Measurements from ENCODE around the gene TRAF6.

- TF ChIP-seq SMC3 (IDR thresholded peaks at IDR 0.05; ENCODE audit: low read depth, low read length) (no peak), RFX5 (IDR thresholded peaks at IDR 0.05; ENCODE audit: low read length) (no peak), TEAD4 (IDR thresholded peaks at IDR 0.05; ENCODE audit: borderline replicate concordance, insufficient read depth) (no peak), CTCF (IDR thresholded peaks at IDR 0.05) (no peak), CHD2 (IDR thresholded peaks at IDR 0.05; ENCODE audit: low read length, partially characterized antibody) (no peak), PBX3 (IDR thresholded peaks at IDR 0.05) (no peak), ZBTB33 (IDR thresholded peaks at IDR 0.05; ENCODE audit: borderline replicate concordance, low read depth) (no peak), MAX (IDR thresholded peaks at IDR 0.05; ENCODE audit: low read depth) (no peak)
Measured at GRCh38 chr11:36485298-36486002, 24.6 kb downstream of the TRAF6 start.

Measured in SK-N-SH (cell line).